Peyer's patch (tissue), 4 donors: ENCODE measurements around the gene SLC9A1. TPM values are rescaled to one million over a fixed set of nuclear protein-coding genes. Genes with fewer than 3 reads are reported as not detected.
A peak's percentile ranks its signal among the peaks of the same experiment; 100 is the strongest.

ENCODE experiments used
- DNase-seq, 3 donors: peaks; one replicate each; pipeline ENCODE4 v3.0.0-alpha.2; 2017 to 2019
- H3K27ac ChIP-seq, 4 donors: fragments of 200-600 bp; sonication (generic); one replicate each; pipeline ENCODE4 v1.5.1; 2016 to 2019
- H3K27me3 ChIP-seq, 2 donors: fragments of 200-600 bp; sonication (generic); one replicate each; pipeline ENCODE4 v1.5.1; 2019
- H3K36me3 ChIP-seq, 3 donors: fragments of 200-600 bp; sonication (generic); one replicate each; pipeline ENCODE4 v1.5.1; 2016 to 2019
- H3K4me1 ChIP-seq, 4 donors: fragments of 200-600 bp; sonication (generic); one replicate each; pipeline ENCODE4 v1.5.1; 2016 to 2019
- H3K4me3 ChIP-seq, 4 donors: fragments of 200-600 bp; sonication (generic); 1 replicate in 3 of 4; 2 replicates in 1 of 4; pipeline ENCODE4 v1.5.1; 2016 to 2019; ENCODE audit warnings: mild to moderate bottlenecking in 1 of 4
- H3K9me3 ChIP-seq, 4 donors: fragments of 200-600 bp; sonication (generic); one replicate each; pipeline ENCODE4 v1.5.1; 2016 to 2019; ENCODE audit warnings: mild to moderate bottlenecking in 1 of 4
- POLR2A ChIP-seq, 2 donors: fragments of 450-650 bp; IDR thresholded peaks; one replicate each; pipeline ENCODE4 v1.5.1; 2017; ENCODE audit warnings: antibody characterized with exemption in 2 of 2, mild to moderate bottlenecking in 2 of 2, moderate library complexity in 2 of 2
- total RNA-seq, 4 donors: library from RNA; depleted of rRNA; stranded (reverse); fragments of >200 nt; gene quantifications; one replicate each; pipeline ENCODE4 v1.1.0, GENCODE V29; 2016
- TF ChIP-seq, protein P1 (sequence below), 6 experiments: fragments of 450-650 bp in 4 of 6; fragments of 200-600 bp in 2 of 6; sonication (generic) in 1 of 6; IDR thresholded peaks; one replicate each; pipeline ENCODE4 v1.5.1; 2017 to 2019; ENCODE audit warnings: antibody characterized with exemption in 6 of 6, mild to moderate bottlenecking in 3 of 6, moderate library complexity in 1 of 6

SLC9A1 gene
- total RNA-seq, 4 donors from 2014 or later: 5.8 to 68.3 (median 48.2) TPM

DNA sequence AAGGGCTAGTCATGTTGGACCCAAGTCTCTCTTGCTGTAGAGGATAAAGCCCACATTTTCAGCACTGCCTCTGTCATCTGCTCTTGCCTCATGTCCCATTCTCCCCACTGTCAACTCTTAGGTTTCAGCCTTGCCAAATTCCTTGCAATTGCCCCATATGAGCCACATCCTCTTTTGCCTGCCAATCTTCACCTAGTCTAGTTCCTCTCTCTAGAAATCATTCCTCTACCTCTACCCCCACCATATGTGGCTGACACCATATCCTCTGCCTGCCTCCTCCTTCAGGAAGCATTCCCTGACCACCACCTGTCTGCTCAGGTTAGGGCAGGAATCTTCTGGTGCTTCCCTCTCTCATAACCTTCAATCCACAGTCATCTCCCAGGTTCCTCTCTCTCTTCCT is 38.2 kb downstream of the SLC9A1 start:
- DNase-seq: no peak
- peak overlapping the region in 3 of 4 donors; percentile 61 to 82 (median 67) for H3K27ac ChIP-seq
- peaks cover 8 to 53% (median 19%) of the 10 kb centered on the region in 4 donors for H3K4me1 ChIP-seq
- no peaks in the 10 kb centered on the region for H3K9me3 ChIP-seq
- TF ChIP-seq POLR2A (IDR thresholded peaks at IDR 0.05): no peak
- TF ChIP-seq, protein P1, sequence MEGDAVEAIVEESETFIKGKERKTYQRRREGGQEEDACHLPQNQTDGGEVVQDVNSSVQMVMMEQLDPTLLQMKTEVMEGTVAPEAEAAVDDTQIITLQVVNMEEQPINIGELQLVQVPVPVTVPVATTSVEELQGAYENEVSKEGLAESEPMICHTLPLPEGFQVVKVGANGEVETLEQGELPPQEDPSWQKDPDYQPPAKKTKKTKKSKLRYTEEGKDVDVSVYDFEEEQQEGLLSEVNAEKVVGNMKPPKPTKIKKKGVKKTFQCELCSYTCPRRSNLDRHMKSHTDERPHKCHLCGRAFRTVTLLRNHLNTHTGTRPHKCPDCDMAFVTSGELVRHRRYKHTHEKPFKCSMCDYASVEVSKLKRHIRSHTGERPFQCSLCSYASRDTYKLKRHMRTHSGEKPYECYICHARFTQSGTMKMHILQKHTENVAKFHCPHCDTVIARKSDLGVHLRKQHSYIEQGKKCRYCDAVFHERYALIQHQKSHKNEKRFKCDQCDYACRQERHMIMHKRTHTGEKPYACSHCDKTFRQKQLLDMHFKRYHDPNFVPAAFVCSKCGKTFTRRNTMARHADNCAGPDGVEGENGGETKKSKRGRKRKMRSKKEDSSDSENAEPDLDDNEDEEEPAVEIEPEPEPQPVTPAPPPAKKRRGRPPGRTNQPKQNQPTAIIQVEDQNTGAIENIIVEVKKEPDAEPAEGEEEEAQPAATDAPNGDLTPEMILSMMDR (IDR thresholded peaks at IDR 0.05): no peak
- H3K27me3 ChIP-seq: no peaks in the 10 kb centered on the region
- no peak overlapping the region for H3K4me3 ChIP-seq
- H3K36me3 ChIP-seq: peaks cover 0 to 9% (median 0%) of the 10 kb centered on the region in 3 donors

DNA sequence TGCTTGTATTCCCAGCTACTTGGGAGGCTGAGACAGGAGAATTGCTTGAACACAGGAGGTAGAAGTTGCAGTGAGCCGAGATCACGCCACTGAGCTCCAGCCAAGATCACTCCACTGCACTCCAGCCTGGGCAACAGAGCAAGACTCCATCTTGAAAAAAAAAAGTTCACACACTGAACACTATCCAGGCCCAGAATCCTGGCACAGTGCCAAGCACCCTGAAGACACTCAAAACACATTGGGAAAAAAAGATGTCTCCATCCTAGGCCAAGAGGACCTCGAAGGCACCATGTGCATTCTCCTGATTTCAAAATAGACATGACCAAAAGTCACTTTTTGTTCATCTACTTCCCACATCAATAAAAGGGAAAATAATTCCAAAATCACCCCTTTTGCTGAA is 38.7 kb downstream of the SLC9A1 start:
- H3K27me3 ChIP-seq: no peaks in the 10 kb centered on the region
- H3K9me3 ChIP-seq: no peaks in the 10 kb centered on the region
- no peak for DNase-seq
- H3K27ac ChIP-seq: peak overlapping the region in 3 of 4 donors; percentile 44 to 82 (median 67)
- TF ChIP-seq POLR2A (IDR thresholded peaks at IDR 0.05): no peak
- TF ChIP-seq, protein P1 (IDR thresholded peaks at IDR 0.05): no peak
- peaks cover 11 to 57% (median 20%) of the 10 kb centered on the region in 4 donors for H3K4me1 ChIP-seq
- peaks cover 0 to 9% (median 0%) of the 10 kb centered on the region in 3 donors for H3K36me3 ChIP-seq
- no peak overlapping the region for H3K4me3 ChIP-seq

DNA sequence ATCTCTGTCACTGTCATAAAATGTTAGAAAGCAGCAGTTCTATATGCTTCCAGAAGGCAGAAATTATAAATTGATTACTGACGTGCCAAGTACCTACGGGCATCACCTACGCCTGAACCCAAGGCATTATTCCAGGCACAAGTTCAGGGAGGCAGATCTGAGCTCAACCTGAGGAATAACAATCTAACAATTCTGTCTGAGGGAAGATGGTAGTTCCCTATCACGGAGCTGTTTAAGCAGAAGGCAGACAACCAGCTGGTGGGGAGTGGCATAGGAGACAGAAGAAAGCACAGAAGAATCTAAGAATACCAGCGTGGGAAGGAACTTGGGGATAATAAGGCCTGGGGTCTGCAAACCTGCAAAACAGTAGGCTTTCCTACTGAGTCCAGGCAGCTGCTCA is 40.4 kb downstream of the SLC9A1 start:
- no peak overlapping the region for H3K4me3 ChIP-seq
- no peaks in the 10 kb centered on the region for H3K27me3 ChIP-seq
- H3K4me1 ChIP-seq: peaks cover 11 to 57% (median 20%) of the 10 kb centered on the region in 4 donors
- no peak for DNase-seq
- TF ChIP-seq POLR2A (IDR thresholded peaks at IDR 0.05): no peak
- TF ChIP-seq, protein P1 (IDR thresholded peaks at IDR 0.05): no peak
- H3K36me3 ChIP-seq: peaks cover 0 to 9% (median 0%) of the 10 kb centered on the region in 3 donors
- no peaks in the 10 kb centered on the region for H3K9me3 ChIP-seq
- peak overlapping the region in 2 of 4 donors; percentile 67 to 82 for H3K27ac ChIP-seq

DNA sequence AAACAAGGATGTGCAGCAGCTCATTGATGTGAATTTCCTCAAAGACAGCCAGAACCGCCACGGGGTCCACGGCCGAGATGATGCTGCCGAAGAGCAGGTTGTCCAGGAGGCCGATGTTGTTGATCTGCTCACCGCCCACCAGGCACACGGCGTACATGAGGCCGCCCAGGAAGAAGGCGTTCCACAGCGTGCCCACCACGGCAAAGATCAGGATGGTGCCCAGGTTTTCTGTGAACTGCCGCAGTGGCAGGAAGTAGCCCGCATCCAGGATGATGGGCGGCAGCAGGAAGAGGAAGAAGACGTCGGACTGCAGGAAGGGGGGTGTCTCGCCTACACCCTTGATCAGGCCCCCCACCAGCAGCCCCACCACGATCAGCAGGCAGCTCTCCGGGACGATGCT is 41.1 kb downstream of the SLC9A1 start:
- H3K27ac ChIP-seq: no peak overlapping the region
- peaks cover 0 to 9% (median 0%) of the 10 kb centered on the region in 3 donors for H3K36me3 ChIP-seq
- no peaks in the 10 kb centered on the region for H3K9me3 ChIP-seq
- no peak overlapping the region for H3K4me3 ChIP-seq
- H3K4me1 ChIP-seq: peaks cover 11 to 57% (median 20%) of the 10 kb centered on the region in 4 donors
- H3K27me3 ChIP-seq: no peaks in the 10 kb centered on the region
- TF ChIP-seq POLR2A (IDR thresholded peaks at IDR 0.05): no peak
- TF ChIP-seq, protein P1 (IDR thresholded peaks at IDR 0.05): no peak
- no peak for DNase-seq

DNA sequence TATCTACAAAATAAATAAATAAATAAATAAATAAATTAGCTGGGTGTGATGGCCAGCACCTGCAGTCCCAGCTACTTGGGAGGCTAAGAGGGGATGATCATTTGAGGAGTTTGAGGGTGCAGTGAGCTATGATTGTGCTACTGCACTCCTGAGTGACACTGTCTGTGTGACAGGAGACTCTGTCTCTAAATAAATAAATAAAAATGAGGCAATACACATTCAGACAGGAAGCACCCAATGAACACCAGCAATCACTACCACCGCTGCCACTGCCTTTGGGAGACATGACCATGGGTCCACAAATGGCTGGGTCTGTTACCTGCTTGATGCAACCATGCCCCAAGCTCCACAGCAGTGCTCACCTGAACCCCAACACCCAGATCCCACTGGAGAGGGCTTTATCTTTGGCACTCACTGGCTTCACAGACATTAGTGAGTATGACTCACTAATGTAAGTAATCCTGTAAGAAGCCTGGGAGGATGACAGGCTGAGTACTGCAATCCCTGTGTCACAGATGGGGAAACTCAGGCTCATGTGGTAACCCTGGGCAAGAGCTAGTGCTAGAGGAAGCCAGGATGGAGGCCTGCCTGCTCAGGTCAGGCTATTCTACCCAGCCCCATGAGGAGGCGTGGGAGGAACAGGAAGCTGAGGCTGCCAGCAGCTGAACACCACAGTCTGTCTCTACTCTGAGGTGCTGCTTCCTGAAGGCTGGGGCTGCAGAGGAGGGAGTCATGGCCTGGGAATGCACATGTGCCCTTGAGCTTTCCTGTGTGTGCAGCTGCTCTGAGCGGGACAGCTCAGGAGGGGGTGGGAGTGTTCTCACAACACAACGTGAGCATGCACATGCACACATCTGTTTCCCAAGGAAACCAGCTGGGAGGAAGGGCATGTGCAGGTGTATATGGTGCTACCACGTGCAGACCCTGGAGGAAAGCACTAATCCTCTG is 43.0 kb downstream of the SLC9A1 start:
- Histone ChIP-seq H3K9me3 (no peaks in the 10 kb centered on the region), H3K4me3 (no peak overlapping the region), H3K36me3 (peaks cover 0 to 9% (median 0%) of the 10 kb centered on the region in 3 donors), H3K27me3 (no peaks in the 10 kb centered on the region), H3K27ac (peak overlapping the region; percentile 41 to 72 (median 52)), H3K4me1 (peaks cover 11 to 38% (median 18%) of the 10 kb centered on the region in 4 donors)
- TF ChIP-seq, protein P1 (IDR thresholded peaks at IDR 0.05): peak in 5 of 6 experiments; percentile 29 to 62 (median 61)
- no peak for TF ChIP-seq POLR2A (IDR thresholded peaks at IDR 0.05)
- peak; percentile 74 to 92 (median 84) for DNase-seq
